Sigmoid colon (tissue), 3 donors: Measurements from ENCODE around the gene DAPK1.

Experiments
- CTCF ChIP-seq, 4 experiments: fragments of 450-650 bp in 3 of 4; fragments of 200-600 bp in 1 of 4; IDR thresholded peaks; one replicate each; pipeline ENCODE4 v1.5.1; 2016 to 2019; ENCODE audit warnings: antibody characterized with exemption in 4 of 4, mild to moderate bottlenecking in 3 of 4, moderate library complexity in 2 of 4
- POLR2A ChIP-seq, 2 donors: fragments of 450-650 bp; IDR thresholded peaks; one replicate each; pipeline ENCODE4 v1.6.1; 2016; ENCODE audit warnings: antibody characterized with exemption in 2 of 2, mild to moderate bottlenecking in 2 of 2, moderate library complexity in 2 of 2

GRCh38 chr9:87578625-87579024 is 81.0 kb downstream of the DAPK1 start:
- TF ChIP-seq CTCF (IDR thresholded peaks at IDR 0.05) (no peak), POLR2A (IDR thresholded peaks at IDR 0.05) (no peak)
